HepG2 (cell line): Measurements from ENCODE around the gene TK2. TPM values are rescaled to one million over a fixed set of nuclear protein-coding genes. Genes with fewer than 3 reads are reported as not detected.

ENCODE experiments used
- BHLHE40 ChIP-seq: IDR thresholded peaks from 2 replicates; pipeline ENCODE4 v1.6.1; 2011; ENCODE audit warnings: low read length, improper control_type of control experiment
- ELF3 ChIP-seq: IDR thresholded peaks from 2 replicates; pipeline ENCODE4 v1.6.1; 2016; ENCODE audit warnings: missing genetic modification reagents, missing compliant biosample characterization
- FOXK2 ChIP-seq: fragments of 450-650 bp; IDR thresholded peaks from 2 replicates; pipeline ENCODE4 v1.6.1; 2016
- GATAD2A ChIP-seq: IDR thresholded peaks from 2 replicates; pipeline ENCODE4 v1.6.1; 2016
- GLI4 ChIP-seq: sonication (generic); formaldehyde crosslinking; IDR thresholded peaks from 2 replicates; pipeline ENCODE4 v1.5.1; 2020; ENCODE audit warnings: missing genetic modification reagents, mild to moderate bottlenecking, moderate library complexity, borderline replicate concordance
- IKZF5 ChIP-seq: IDR thresholded peaks from 2 replicates; pipeline ENCODE4 v1.6.1; 2018; ENCODE audit warnings: missing genetic modification reagents, mild to moderate bottlenecking, missing compliant biosample characterization
- KDM4B ChIP-seq: sonication (generic); formaldehyde crosslinking; IDR thresholded peaks from 2 replicates; pipeline ENCODE4 v1.4.0; 2020; ENCODE audit warnings: missing genetic modification reagents
- MEIS2 ChIP-seq: sonication (generic); formaldehyde crosslinking; IDR thresholded peaks from 2 replicates; pipeline ENCODE4 v1.9.0; 2021; ENCODE audit warnings: mild to moderate bottlenecking, missing genetic modification reagents
- MLLT10 ChIP-seq: sonication (generic); formaldehyde crosslinking; IDR thresholded peaks from 2 replicates; pipeline ENCODE4 v1.4.0; 2020; ENCODE audit warnings: missing genetic modification reagents
- PHF8 ChIP-seq: sonication (generic); formaldehyde crosslinking; IDR thresholded peaks from 2 replicates; pipeline ENCODE4 v1.5.0; 2020; ENCODE audit warnings: missing genetic modification reagents
- SCMH1 ChIP-seq: sonication (generic); formaldehyde crosslinking; IDR thresholded peaks from 2 replicates; pipeline ENCODE4 v1.9.0; 2021; ENCODE audit warnings: missing genetic modification reagents, mild to moderate bottlenecking, borderline replicate concordance
- SYNCRIP ChIP-seq: fragments of 200-400 bp; formaldehyde crosslinking; IDR thresholded peaks from 2 replicates; pipeline ENCODE4 v1.6.1; 2018; ENCODE audit warnings: mild to moderate bottlenecking, low read depth, low read length; ENCODE audit not compliant: insufficient read depth
- ZBTB10 ChIP-seq: sonication (generic); formaldehyde crosslinking; IDR thresholded peaks from 2 replicates; pipeline ENCODE4 v1.4.0; 2020; ENCODE audit warnings: missing genetic modification reagents, borderline replicate concordance
- ZGPAT ChIP-seq: IDR thresholded peaks from 2 replicates; pipeline ENCODE4 v1.6.1; 2016; ENCODE audit warnings: mild to moderate bottlenecking
- ZNF280D ChIP-seq: sonication (generic); formaldehyde crosslinking; IDR thresholded peaks from 2 replicates; pipeline ENCODE4 v1.5.1; 2020; ENCODE audit warnings: mild to moderate bottlenecking, missing genetic modification reagents
- ZNF337 ChIP-seq: sonication (generic); formaldehyde crosslinking; IDR thresholded peaks from 2 replicates; pipeline ENCODE4 v1.5.1; 2020; ENCODE audit warnings: missing genetic modification reagents, low read depth, mild to moderate bottlenecking, borderline replicate concordance
- ZNF350 ChIP-seq: sonication (generic); formaldehyde crosslinking; IDR thresholded peaks from 2 replicates; pipeline ENCODE4 v1.4.0; 2020; ENCODE audit warnings: mild to moderate bottlenecking, low read depth, missing genetic modification reagents, borderline replicate concordance
- ZNF367 ChIP-seq: sonication (generic); formaldehyde crosslinking; IDR thresholded peaks from 2 replicates; pipeline ENCODE4 v1.4.0; 2020; ENCODE audit warnings: missing genetic modification reagents, borderline replicate concordance
- ZNF776 ChIP-seq: sonication (generic); formaldehyde crosslinking; IDR thresholded peaks from 2 replicates; pipeline ENCODE4 v1.4.0; 2020; ENCODE audit warnings: mild to moderate bottlenecking, missing genetic modification reagents
- polyA plus RNA-seq, 8 experiments: library from polyadenylated mRNA; depleted of rRNA in 3 of 8; stranded (reverse) in 7 of 8; unstranded in 1 of 8; fragments of >200 nt; fragmentation: Illumina TruSeq in 4 of 8; extraction: Trizol in 4 of 8; gene quantifications; 2 replicates each; pipeline versions ENCODE4 v1.2.1 to v1.2.3, GENCODE V29; 2011 to 2016; ENCODE audit warnings: low read depth in 4 of 8, missing spikeins in 1 of 8, mixed read lengths in 1 of 8; ENCODE audit not compliant: insufficient read depth in 1 of 8
- total RNA-seq, 5 experiments: library from RNA; depleted of rRNA; stranded (reverse); fragments of >200 nt; fragmentation: Illumina TruSeq; extraction: Trizol; gene quantifications; 2 replicates each; pipeline ENCODE4 v1.2.3, GENCODE V29; 2016; ENCODE audit warnings: low read depth in 1 of 5
- TF ChIP-seq, protein P1 (sequence below): sonication (generic); formaldehyde crosslinking; IDR thresholded peaks from 2 replicates; pipeline ENCODE4 v1.8.1; 2023; ENCODE audit warnings: mild to moderate bottlenecking, moderate library complexity, missing genetic modification reagents

Gene TK2
- total and polyA plus RNA-seq, 2 of the 13 experiments (the other 11 are each of a cell fraction or from before 2014, with no cell fraction given) = 18.7 to 21.0 TPM

DNA sequence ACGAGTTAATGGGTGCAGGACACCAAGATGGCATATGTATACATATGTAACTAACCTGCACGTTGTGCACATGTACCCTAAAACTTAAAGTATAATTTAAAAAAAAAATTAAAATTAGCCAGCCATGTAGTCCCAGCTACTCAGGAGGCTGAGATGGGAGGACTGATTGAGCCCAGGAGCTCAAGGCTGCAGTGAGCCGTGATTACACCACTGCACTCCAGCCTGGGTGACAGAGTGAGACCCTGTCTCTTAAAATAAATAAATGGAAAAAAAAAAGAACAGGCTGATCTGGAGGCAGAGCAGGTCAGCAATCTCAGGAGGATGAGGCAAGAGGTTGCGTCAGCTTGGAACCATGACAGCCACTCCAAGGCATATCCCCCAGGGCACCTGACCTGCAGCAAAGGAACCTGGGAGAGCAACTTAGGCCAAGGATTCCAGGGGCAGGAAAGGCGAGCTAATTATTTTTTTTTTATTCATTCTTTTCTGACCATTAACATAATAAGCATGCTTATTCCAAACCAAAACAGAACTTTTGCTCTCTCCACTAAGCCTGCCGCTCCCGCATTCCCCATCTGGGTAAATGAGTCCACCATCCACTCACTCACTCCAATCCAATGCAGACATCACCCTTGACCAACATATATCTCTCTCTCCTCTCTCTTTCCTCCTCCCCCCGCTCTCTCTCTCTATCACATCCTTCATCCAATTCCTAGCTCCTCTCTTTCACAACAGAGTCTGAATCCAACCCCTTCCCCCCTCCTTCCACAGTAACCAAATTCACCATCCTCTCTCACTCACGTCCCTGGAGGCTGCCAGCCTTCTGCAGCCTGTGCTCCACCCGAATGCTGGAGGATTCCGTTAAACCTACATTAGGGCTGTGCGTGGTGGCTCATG, 47.7 kb downstream of the TK2 start (continued):
- TF ChIP-seq SYNCRIP (no peak), ZGPAT (CRISPR knock-in tag) (0 out of 2 replicates have a peak, but pooled peaks have one; percentile 37), BHLHE40 (no peak), ZBTB10 (no peak), ZNF280D (no peak), IKZF5 (CRISPR knock-in tag) (no peak), ZNF776 (CRISPR knock-in tag) (no peak), MLLT10 (CRISPR knock-in tag) (no peak), MEIS2 (CRISPR knock-in tag) (no peak), ELF3 (CRISPR knock-in tag) (0 out of 2 replicates have a peak, but pooled peaks have one; percentile 21), FOXK2 (no peak), PHF8 (CRISPR knock-in tag) (no peak), GATAD2A (CRISPR knock-in tag) (peak; percentile 85), SCMH1 (CRISPR knock-in tag) (no peak), GLI4 (no peak), ZNF337 (no peak), ZNF367 (CRISPR knock-in tag) (no peak), ZNF350 (CRISPR knock-in tag) (no peak; the same call in 1 of the 2 replicates), KDM4B (CRISPR knock-in tag) (0 out of 2 replicates have a peak, but pooled peaks have one; percentile 34)
- TF ChIP-seq, protein P1, sequence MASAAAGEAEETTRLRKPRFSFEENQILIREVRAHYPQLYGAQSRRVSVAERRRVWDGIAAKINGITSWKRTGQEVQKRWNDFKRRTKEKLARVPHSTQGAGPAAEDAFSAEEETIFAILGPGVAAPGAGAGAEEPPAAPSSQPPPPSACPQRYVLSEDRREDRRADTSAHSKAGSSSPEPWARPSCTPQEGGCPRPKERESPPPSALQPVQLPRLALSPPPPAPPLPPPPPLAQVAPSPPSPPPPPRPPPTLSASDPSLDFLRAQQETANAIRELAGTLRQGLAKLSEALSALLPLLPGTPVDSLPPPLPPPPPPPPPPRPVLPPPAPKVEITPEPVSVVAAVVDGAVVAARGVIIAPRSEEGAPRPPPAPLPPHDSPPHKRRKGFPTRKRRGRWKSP (CRISPR knock-in tag) = no peak
